Effector CD4-positive, alpha-beta T cell (primary cell): ENCODE results near the gene PGAM2.

Source experiments
- DNase-seq: peaks from one replicate; pipeline ENCODE4 v3.0.0-alpha.2; 2020

PGAM2 gene

GRCh38 chr7:44063894-44064651, 1.3 kb downstream of the PGAM2 start:
- no peak for DNase-seq

- DNase-seq, result no peak
These were observed 1.8 kb downstream of the PGAM2 start for GRCh38 chr7:44063547-44063893.

GRCh38 chr7:44062903-44063295, 2.5 kb downstream of the PGAM2 start:
- no peak for DNase-seq

GRCh38 chr7:44062180-44062902, 3.0 kb downstream of the PGAM2 start:
- DNase-seq, result no peak

GRCh38 chr7:44061645-44062179, 3.7 kb downstream of the PGAM2 start:
- no peak for DNase-seq

- no peak for DNase-seq
These were observed 4.3 kb downstream of the PGAM2 start for GRCh38 chr7:44060948-44061644.

GRCh38 chr7:44060091-44060947, 5.0 kb downstream of the PGAM2 start:
- DNase-seq, result no peak

- DNase-seq, result no peak
These were observed 5.9 kb downstream of the PGAM2 start for GRCh38 chr7:44059219-44060090.

- DNase-seq, result no peak
These were observed 6.6 kb downstream of the PGAM2 start for GRCh38 chr7:44058759-44059218.

- no peak for DNase-seq
These were observed 7.3 kb downstream of the PGAM2 start for GRCh38 chr7:44057849-44058758.

- no peak for DNase-seq
These were observed 8.1 kb downstream of the PGAM2 start for GRCh38 chr7:44057181-44057848.

GRCh38 chr7:44056681-44057080, 8.7 kb downstream of the PGAM2 start:
- no peak for DNase-seq

GRCh38 chr7:44052771-44053365, 12.5 kb downstream of the PGAM2 start:
- no peak for DNase-seq

GRCh38 chr7:44051611-44052220, 13.7 kb downstream of the PGAM2 start:
- DNase-seq, result no peak

GRCh38 chr7:44050915-44051560, 14.3 kb downstream of the PGAM2 start:
- no peak for DNase-seq

- no peak for DNase-seq
These were observed 15.0 kb downstream of the PGAM2 start for GRCh38 chr7:44050121-44050914.

- no peak for DNase-seq
These were observed 17.2 kb downstream of the PGAM2 start for GRCh38 chr7:44048031-44048795.
